ENCODE measurements around the gene PLCL2.

The PLCL2 gene

DNA sequence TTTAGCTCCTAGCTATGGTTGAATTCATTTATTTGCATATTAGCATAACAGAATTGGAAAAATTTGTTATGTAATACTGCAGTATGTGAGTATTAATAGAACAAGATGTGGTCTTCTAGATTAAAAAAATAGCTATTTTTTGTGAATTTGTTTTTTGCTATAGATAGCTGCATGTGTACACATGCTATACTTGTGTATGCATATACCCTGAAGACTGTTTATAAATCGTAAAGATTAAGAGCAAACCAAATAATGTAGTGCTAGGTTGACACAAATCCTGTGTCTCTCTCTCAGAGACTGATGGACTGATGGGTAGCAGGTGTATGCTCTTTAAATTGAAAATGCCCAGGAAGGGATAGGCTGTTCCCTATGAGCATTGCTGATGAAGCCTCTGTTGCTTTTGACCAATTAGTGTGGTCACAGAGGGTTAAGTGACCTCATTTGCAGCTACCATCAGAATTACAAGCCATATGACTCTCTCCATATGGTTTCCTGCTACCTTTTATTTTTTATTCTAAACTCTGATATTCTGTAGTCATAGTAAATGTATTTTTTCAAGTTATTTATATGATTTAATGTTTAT lies 9.0 kb downstream of the PLCL2 start:
- DNase-seq (ENCODE audit: low spot score), result no peak

DNA sequence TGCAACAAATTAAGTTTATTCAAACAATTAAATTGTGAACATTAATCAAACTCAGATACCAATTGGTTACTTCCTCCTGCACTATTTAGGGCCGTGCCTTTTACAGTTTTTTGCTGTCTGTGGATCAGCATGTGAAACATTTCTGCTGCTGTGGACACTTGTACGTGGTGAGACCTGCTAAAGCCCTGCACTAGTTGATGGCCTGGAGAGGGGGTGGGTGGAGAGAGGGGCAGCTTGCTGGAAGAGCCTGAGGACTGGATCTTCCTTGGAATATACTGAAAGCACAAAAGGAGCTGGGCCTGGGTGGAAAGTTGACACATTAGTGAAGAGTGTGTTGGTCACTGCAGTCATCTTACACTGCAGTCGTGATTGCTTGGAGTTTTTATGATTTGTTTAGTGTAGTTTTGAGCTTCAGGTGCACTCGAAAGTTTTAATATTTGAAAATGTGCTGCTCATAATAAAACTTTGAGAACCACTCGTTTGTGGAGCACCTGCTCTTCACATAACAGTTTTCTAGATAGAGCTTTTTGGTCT lies 11.4 kb downstream of the PLCL2 start:
- DNase-seq (ENCODE audit: low spot score), result no peak

GRCh38 chr3:16896820-16897219 lies 12.1 kb downstream of the PLCL2 start:
- DNase-seq (ENCODE audit: low spot score), result no peak

DNA sequence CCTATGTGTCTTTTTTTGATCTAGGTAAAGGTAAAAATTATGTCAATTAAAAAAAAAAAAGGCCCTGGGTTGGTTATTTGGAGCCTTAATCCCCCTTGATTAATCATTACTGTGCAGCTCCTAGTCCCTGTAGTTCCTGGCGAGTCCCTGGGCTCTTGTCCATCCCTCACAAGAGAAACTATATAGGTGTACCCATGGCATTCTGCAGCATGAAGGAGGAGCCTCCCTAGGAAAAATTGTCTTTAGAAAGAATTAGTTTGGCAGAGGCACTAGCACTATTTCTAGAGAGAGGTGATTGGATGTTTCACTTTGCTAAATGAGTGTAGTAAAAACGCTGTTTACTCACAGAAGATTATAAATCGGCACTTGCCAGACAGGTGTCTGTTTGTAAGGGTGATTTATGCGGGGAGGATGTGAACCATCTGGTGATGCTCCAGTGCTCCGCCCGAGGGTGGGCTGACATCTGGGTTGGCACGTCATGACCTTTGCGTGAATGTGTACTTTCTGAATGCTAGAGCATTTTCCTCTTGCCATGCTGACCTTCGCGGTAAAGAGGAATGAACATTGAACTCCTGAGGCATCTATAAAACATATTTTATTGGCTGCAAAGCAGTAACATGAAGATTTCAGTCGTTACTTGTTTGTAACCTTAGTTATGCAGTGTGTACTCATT lies 12.6 kb downstream of the PLCL2 start:
- no peak for DNase-seq (ENCODE audit: low spot score)

DNA sequence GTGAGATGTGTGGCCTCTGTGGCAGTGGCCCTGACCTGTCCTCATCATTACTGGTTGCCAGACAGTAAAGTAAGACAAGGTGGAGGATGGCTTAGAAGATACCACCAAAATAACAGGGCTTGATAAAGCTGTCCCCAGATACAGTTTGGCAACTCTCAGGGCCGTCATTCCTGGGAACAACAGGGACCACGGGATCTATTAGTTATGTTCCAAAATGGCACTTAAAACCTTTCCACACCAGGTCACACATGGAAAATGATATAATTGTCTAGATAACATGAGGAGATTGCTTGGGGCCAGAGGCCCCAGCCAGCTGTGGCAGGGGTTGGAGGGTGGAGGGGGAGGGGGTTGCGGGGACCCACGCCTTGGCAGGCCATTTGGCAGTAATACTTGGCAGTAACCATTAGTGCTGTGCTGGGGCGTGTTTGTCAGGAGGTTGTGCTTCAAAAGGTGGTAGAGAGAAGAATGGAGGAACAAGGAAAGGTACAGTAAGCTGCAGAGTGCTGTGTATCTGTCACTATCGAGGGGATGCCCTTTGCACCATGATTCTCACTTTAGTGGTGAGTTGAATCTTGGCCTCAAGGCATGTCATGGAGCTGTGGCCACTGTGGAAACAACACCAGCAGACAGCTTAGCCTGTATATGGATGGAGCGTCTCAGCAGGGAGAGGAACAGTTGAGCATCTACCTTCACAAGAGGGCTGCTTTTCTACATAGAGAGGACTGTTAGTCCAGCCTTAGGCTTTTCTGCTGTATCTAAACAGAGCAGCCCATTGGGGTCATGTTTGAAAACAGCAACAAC lies 14.0 kb downstream of the PLCL2 start:
- DNase-seq (ENCODE audit: low spot score), result no peak

DNA sequence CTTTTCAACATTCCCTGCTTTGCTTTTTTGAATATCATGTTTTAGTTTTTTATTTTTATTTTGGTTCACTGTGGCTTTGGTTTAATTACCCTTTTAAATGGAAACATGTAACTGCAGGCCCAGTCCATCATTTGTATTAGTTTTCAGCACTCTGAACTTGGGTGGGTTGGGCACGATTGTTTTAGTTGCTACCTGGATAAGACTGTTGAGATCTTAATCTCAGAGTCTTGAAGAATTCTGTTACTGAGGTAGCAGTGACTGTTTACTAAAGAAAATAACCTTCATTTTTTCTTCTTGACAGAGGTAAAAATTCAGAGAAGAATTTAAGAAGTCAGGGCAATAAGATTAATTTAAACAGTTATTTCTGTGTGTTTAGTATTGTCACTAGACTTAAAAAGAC lies 15.2 kb downstream of the PLCL2 start:
- no peak for DNase-seq (ENCODE audit: low spot score)

GRCh38 chr3:16900779-16901440 lies 16.2 kb downstream of the PLCL2 start:
- DNase-seq (ENCODE audit: low spot score), result no peak

- DNase-seq (ENCODE audit: low spot score), result no peak
Observed at GRCh38 chr3:16904423-16905417, 20.0 kb downstream of the PLCL2 start.

GRCh38 chr3:16905704-16906103 lies 20.9 kb downstream of the PLCL2 start:
- DNase-seq (ENCODE audit: low spot score), result no peak

- DNase-seq (ENCODE audit: low spot score), result peak; percentile 48
Observed at GRCh38 chr3:16906682-16907081, 21.9 kb downstream of the PLCL2 start.

- peak; percentile 38 for DNase-seq (ENCODE audit: low spot score)
Observed at GRCh38 chr3:16907243-16907642, 22.5 kb downstream of the PLCL2 start.

DNA sequence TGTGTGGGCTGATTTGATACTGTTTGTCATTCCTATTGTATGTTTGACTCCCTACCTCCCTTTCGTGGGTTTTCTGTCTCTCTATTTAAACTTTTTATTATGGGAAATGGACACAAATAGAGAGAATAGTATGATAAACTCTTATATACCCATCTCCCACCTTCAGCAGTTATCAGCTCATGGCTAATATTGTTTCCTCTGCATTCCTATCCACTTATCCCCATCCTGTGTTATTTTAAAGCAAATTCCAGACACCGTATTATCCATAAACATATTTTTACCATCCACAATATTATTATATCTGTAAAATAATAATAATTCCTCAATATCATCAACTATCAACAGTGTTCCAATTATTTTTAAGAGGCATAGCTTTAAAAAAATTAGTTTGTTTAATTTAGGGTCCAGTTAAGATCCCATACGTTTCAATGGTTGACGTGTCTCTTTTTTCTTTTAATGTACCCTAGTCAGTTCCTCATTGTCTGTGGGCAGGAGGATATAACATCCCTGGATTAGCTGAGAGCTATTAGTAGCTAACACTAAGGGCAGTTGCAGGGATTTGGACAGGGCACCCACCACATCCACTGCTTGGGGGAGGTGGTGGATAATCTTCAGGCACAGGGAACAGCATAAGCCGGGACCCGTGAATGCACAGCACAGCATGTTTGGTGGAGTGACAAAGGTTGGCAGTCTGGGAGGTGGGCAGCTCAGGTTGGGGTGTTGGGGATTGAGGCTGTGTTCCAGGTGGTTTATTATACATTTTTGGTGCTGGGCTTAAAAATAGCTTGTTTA lies 23.5 kb downstream of the PLCL2 start:
- DNase-seq (ENCODE audit: low spot score), result peak; percentile 38

GRCh38 chr3:16908896-16909295 lies 24.1 kb downstream of the PLCL2 start:
- DNase-seq (ENCODE audit: low spot score), result peak; percentile 81

- DNase-seq (ENCODE audit: low spot score), result no peak
Observed at GRCh38 chr3:16909802-16910201, 25.0 kb downstream of the PLCL2 start.

DNA sequence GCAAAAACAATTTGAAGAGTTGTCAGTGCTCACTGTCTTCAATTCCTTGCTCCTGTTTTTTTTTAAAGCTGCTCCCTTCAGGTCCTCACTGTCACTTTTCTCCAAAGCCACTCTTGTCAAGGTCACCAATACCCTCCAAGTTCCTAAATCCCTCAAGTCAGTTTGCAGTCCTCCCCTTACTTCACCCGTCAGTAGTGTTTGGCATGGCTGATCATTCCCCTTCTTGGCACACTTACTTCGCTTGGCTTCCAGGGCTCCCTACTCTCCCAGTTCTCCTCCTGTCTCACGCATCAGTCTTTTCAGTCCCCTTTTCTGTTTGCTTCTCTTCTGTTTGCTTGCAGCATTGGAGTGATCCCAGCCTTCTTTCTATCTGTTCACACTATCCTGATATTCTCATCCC lies 25.5 kb downstream of the PLCL2 start:
- DNase-seq (ENCODE audit: low spot score), result no peak

- no peak for DNase-seq (ENCODE audit: low spot score)
Observed at GRCh38 chr3:16911916-16912315, 27.2 kb downstream of the PLCL2 start.

DNA sequence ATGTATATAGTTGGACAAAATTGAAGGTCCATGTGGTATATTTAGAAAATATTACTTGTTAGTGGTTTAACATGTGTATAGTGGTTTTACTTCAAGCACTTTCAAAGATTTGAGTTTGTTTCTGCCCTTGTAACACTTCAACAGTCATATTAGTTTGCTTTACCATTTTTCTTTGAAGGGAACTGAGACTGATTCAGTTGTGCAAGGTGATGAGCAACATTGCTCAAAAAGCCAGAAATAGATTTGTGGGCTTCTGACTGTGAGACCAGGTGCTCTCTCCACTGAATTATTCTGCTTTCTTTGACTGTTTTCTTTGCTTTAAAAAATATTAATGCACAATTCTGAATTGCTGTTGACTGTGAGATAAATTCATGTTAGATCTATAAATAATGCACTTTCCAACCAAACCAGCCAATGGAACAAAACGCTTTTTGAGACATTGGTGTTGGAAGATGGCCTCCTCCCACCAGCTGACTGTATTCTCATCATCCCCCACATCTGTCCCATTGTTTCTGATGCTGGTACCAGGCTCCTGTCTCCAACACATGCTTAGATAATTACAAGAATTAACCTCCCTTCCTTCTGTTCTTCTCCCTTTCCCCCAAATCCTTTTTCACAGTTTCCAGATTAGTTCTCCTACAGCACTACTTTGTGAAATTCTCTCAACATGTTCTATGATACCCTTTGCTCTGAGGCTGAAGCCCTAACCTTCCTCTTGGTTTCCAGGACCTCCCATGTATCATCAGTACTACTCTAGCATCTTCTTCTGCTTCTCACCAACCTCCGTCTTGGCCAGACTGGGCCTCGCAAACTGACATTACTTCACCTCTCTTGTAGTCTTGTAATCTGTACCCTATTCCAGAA lies 27.9 kb downstream of the PLCL2 start:
- no peak for DNase-seq (ENCODE audit: low spot score)

- DNase-seq (ENCODE audit: low spot score), result no peak
Observed at GRCh38 chr3:16913264-16913580, 28.5 kb downstream of the PLCL2 start.

- DNase-seq (ENCODE audit: low spot score), result no peak
Observed at GRCh38 chr3:16916840-16917239, 32.1 kb downstream of the PLCL2 start.

All from hematopoietic multipotent progenitor cell treated with erythropoietin and hydrocortisone succinate and interleukin-3 and kit ligand, for 15 days (in vitro differentiated cells).